ENCODE results near the gene ADK.

DNA sequence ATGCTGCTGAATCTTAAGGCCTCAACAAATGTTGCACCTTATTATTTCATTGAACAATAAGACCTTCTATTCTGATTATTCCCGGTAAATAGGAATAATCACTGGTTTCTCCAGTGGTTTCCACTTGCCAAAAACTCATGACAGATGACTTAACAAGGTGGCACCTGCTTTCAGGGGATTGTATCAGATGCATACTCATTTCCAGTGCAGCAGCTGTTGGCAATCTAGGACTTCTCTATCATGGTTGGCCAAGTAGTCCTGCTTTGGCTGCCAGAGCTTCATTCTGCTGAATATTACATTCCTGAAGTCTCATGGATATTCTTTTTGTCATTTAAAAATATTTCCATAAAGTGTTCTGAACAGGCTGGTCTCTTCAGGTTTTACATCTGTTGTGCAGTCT is 193.3 kb downstream of the ADK start:
- no peak for TF ChIP-seq CTCF (IDR thresholded peaks at IDR 0.05)
- no peak for TF ChIP-seq POLR2A (IDR thresholded peaks at IDR 0.05)

Measured in lower leg skin (tissue), 3 donors.